CD4-positive, alpha-beta T cell treated with Interleukin-15 for 4 hours (primary cell): ENCODE results near the gene CCDC85C.

Experiments
- DNase-seq: peaks from one replicate; pipeline ENCODE4 v3.0.0-alpha.2; 2020; ENCODE audit warnings: low spot score

Gene CCDC85C

DNA sequence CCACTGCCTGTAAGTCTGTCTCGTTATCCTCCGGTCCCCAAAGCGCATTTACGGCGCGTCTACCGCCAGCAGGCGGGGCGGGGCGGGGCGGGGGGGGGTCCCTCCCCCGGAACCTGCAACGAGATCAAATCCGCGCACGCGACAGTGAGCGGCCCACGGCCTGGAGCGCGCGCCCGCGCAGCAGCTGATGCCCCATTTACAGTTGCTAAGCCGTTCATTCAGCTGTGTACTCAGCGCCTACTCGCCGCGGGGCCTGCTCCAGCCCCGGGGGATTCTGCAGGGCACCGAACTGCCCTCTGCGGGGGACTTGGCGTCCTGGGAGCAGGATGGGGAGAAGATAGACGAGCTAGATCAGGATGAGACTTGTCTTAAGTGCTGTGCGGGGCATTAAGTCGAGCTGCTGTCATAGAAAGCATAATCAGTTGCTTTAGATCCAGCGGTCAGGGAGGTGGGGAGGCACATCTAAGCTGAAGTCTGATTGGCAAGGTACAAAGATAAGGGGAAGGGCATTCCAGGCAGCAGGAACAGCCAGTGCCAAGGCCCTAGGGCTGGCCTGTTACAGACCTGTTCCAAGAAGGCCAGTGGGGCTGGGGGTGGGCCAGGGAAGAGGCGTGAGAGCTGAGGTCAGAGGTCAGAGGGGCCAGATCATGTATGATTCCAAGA lies 1.4 kb upstream of the CCDC85C start:
- peak; percentile 81 for DNase-seq

DNA sequence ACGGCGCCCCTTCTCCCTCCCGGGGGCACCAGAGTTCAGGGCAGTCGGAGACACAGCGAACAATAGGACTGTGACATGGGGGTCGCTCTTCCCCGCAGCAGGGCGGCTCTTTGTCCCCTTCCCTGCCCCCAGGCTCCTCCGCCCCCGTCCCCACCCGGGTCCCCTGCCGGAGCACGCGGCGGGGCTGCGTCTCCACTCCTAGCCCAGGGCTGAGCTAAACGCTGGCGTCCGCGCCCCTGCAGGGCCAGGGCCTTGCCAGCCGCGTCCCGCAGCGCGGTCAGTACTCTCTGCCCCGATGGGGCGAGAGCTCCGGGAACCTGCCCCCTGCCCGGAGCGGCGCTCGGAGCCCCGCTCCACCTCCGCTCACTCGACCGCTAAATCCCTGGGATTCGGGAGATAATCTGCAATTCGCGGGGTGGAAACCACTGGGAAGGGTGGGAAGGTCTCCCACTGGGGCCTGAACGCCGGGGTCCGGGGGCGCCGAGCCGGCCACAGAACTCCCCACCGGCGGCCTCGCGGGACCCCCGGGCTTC lies 825 bp upstream of the CCDC85C start:
- no peak for DNase-seq

GRCh38 chr14:99604278-99604765 lies 315 bp upstream of the CCDC85C start:
- DNase-seq: peak; percentile 96

DNA sequence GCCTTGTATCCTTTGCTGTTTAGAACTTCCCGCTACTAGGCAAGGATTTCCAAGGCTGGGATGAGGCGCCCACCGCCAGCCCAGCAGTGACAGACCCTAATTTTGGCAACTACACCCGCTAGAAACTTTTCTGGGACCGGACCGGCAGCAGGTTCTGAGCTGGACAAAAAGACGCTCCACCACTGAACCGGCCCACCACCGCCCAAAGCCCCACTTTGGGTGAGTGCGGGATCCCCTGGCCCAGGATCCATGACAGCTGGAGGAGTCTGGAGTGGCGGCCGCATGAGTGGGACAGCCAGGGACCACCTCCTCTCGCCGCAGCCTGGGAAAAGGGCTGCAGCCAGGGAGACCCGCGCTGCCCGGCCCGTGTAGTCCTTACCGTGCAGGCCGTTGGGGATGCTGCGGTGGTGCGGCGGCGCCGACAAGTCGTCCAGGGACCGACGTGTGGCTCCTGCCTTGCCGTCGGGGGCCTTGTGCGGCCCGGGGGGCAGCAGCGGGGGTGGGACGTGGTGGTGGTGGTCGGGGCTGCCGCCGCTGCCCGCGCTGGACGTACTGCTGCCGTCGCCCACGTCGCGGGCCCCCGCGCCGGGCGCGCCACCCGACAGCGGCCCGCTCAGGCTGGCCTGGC lies 1.1 kb downstream of the CCDC85C start:
- DNase-seq: no peak

DNA sequence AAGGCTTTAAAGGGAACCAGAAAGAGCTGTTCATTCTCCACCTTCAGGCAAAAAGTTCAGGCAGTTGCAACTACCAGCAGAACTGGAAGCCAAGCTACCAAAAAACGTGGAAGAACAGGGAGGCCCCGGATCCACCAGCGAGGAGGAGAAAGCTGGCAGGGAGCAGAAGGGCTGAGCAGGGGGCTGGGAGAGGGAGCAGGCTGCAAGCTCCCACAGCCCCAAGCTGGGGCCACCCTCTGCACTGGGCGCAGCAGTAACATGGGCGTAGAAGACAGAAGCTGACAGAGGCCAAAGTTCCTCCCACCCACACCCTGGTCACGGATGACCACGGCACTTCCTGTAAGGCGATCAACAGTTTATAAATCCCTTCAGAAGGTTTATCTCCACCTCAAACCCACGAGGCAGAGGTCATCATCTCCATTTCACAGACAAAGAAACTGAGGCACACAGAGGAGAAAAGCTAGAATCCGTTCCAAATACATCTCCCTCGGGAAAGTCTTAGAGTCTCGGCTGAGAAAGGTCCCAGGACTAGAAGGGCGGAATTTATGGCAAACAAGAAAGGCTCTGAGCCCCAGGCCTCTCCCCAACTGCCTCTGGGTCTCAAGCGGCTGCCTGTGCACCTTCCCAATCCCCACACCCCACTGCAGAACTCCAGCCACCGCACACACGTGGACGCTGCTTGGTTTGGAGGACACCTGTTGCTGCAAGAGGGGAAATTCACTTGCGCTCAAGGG lies 1.8 kb downstream of the CCDC85C start:
- no peak for DNase-seq

GRCh38 chr14:99601361-99601831 lies 2.6 kb downstream of the CCDC85C start:
- DNase-seq: no peak

GRCh38 chr14:99600232-99600888 lies 3.6 kb downstream of the CCDC85C start:
- DNase-seq: no peak

- no peak for DNase-seq
Observed at GRCh38 chr14:99599393-99599792, 4.6 kb downstream of the CCDC85C start.

DNA sequence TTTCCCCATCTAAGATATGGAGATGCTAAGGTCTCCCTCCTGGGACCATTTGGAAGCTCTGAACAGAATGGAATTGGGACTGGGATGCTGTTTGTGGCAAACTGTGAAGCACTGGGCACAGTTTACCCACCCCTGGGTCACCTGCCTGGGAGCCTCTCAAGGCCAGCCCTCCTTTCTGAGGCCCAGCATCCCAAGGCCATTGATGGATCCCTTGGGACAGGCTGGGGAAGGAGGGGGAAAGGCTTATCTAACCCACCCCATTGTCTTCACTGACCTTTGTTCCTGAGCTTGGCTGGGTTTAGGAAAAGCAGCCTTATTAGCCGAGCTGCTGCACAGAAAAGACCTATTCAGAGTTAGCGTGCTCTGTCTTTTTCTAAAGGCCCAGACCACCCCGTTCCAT lies 5.2 kb downstream of the CCDC85C start:
- no peak for DNase-seq

DNA sequence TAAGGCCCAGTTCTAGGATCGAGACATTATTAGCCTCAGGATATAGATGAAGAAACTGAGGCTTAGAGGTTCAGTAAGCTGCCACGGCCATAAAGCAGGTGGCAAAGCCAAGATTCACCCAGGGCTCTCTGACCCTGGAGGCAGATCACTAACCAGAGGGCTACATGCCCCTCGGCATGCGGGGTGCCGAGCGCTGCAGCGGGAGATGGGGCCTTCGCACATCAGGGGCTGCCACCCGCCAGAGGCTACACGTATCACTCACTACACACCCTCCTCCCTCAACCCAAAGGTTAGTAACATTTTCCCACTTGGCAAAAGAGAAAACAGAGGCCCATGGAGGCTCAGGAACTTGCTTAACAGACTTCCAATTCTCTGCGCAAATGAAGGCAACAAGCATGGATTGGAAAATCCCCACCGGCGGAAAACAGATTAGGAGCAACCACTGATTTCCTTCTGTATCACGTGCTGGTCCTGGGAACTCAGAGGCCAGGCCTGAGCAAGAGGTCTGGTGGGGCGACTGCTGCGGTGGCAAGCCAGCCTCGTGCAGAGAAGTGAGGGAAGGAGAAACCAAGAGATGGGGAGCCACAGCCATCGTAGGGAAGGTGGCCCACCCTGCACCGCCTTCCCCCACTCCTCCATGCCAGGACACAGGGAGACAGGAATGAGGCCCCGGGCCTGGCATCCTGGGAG lies 6.0 kb downstream of the CCDC85C start:
- DNase-seq: no peak

GRCh38 chr14:99596772-99597171 lies 7.2 kb downstream of the CCDC85C start:
- DNase-seq: no peak

DNA sequence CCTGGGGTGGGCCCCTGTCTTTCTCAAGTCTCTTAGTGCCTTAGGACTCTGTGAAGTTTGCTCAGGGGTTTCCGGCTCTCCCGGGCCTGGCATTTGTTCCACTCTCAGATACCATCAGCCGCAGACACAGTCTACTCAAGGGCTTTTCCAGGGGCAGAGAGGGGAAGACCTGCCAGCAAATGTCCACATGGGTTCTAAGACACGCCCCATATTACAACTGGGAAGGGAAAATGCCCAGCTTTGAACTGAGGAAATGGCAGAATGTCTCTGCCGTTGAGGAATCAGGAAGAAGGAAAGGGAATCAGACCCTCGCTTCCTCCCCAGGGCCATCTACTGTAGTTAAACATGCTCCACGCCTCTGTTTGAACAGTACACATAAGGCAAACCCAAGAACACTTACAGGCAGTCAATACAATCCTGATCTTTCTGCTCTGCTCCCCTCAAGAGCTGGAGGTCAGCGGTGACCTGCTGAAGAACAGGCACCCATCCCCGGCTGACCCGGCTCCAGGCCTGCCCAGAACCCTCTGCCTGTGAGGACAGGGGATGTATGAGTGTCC lies 7.9 kb downstream of the CCDC85C start:
- no peak for DNase-seq

DNA sequence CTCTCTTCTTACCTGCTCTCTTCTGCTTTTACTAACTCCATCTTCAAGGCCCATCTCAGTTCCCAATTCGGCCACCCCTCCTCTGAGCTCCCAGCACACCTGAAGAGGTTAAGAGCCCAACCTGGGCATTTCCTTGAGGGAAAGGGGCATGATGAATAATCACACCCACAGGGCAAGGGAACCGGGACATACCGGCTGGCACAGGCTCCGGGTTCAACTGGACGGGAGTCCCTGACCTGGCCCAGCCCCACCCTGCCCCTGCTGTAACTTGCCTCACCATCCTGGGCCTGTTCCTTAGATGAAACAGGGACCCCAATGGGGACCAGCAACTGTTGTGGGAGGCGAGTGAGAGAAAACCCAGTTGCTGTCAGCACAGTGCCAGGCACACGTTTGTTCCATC lies 8.5 kb downstream of the CCDC85C start:
- no peak for DNase-seq

- peak; percentile 38 for DNase-seq
Observed at GRCh38 chr14:99595034-99595433, 9.0 kb downstream of the CCDC85C start.

GRCh38 chr14:99593971-99594841 lies 9.8 kb downstream of the CCDC85C start:
- no peak for DNase-seq

- no peak for DNase-seq
Observed at GRCh38 chr14:99592933-99593753, 10.9 kb downstream of the CCDC85C start.

GRCh38 chr14:99592394-99592793 lies 11.6 kb downstream of the CCDC85C start:
- DNase-seq: no peak

DNA sequence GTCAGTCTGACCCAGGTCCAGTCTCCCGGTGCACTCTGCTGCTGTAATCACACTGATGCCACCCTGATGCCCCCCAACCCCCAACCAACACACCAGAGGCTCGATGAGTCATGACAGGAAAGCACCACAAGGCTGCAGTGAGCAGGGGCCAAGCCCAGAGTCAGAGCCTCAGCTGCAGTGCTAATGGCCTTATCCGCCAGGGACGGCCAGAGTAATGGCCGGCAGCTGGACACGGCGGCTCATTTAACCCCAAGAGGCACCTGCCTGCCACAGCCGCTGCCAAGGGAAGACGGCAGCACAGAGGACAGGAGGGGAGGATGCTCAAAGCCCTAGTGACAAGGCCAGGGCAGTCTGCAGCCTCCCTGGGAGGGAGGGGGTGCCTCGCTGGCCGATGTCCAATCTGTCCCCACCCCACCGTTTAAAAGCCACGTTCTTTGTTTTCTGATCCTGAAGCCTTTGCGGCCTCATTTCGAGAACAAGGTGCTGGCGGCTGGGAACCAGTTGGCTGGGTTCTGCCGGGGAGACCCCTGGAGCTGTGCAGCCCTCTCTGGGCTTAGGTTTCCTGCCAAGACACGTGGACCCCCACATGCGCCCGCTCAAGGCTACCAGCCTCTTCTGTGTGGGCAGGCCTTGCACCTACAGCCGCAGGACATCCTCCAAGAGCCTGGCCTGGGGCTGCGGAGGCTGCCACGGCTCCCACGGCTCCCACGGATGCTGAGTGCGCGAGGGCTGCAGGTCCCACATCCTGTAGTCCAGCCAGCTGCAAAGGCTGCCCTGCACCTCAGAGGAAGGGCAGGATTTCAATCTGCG lies 13.1 kb downstream of the CCDC85C start:
- no peak for DNase-seq
